Neuronal stem cell (in vitro differentiated cells): ENCODE data around the gene COX7B2.
A peak's percentile ranks its signal among the peaks of the same experiment; 100 is the strongest.

Experiments used
- DNase-seq: peaks from one replicate; pipeline ENCODE4 v3.0.0-alpha.2; 2013; ENCODE audit warnings: low spot score
- H2AFZ ChIP-seq: one replicate; pipeline ENCODE4 v1.6.1; 2013; ENCODE audit warnings: mild to moderate bottlenecking, low read length, inconsistent platforms
- H2AK5ac ChIP-seq: 2 replicates; pipeline ENCODE4 v1.6.1; 2013; ENCODE audit warnings: low read depth, mild to moderate bottlenecking, inconsistent platforms, low read length, moderate library complexity, mixed read lengths
- H2BK120ac ChIP-seq: 2 replicates; pipeline ENCODE4 v1.6.1; 2013; ENCODE audit warnings: low read depth, mild to moderate bottlenecking, inconsistent platforms, low read length, moderate library complexity, mixed read lengths
- H2BK12ac ChIP-seq: one replicate; pipeline ENCODE4 v1.6.1; 2013; ENCODE audit warnings: low read length, inconsistent platforms
- H2BK15ac ChIP-seq: 2 replicates; pipeline ENCODE4 v1.6.1; 2013; ENCODE audit warnings: mild to moderate bottlenecking, low read length, inconsistent platforms, mixed read lengths
- H2BK5ac ChIP-seq: one replicate; pipeline ENCODE4 v1.6.1; 2013; ENCODE audit warnings: inconsistent platforms, mild to moderate bottlenecking, low read length, moderate library complexity
- H3K14ac ChIP-seq: one replicate; pipeline ENCODE4 v1.6.1; 2013; ENCODE audit warnings: low read length, inconsistent platforms
- H3K18ac ChIP-seq: 2 replicates; pipeline ENCODE4 v1.6.1; 2013; ENCODE audit warnings: low read length, inconsistent platforms
- H3K23ac ChIP-seq: 2 replicates; pipeline ENCODE4 v1.6.1; 2013; ENCODE audit warnings: low read depth, mild to moderate bottlenecking, mixed read lengths, low read length, inconsistent platforms; ENCODE audit not compliant: poor library complexity
- H3K27ac ChIP-seq: replicated peaks from 3 replicates; pipeline ENCODE4 v1.5.1; 2013; ENCODE audit warnings: low read length, inconsistent platforms
- H3K27me3 ChIP-seq, 3 experiments: 2 replicates each; pipeline ENCODE4 v1.6.1; 2013; ENCODE audit warnings: low read length in 3 of 3, mild to moderate bottlenecking in 2 of 3, inconsistent platforms in 1 of 3, low read depth in 1 of 3, mixed read lengths in 1 of 3, moderate library complexity in 1 of 3; ENCODE audit not compliant: control insufficient read depth in 3 of 3, insufficient read depth in 3 of 3
- H3K36me3 ChIP-seq, 2 donors: replicated peaks in 1 of 2; 2 replicates each; pipeline ENCODE4 v1.6.1; 2013; ENCODE audit warnings: low read length in 2 of 2; ENCODE audit not compliant: control insufficient read depth in 2 of 2, insufficient read depth in 2 of 2
- H3K4ac ChIP-seq: 2 replicates; pipeline ENCODE4 v1.6.1; 2013; ENCODE audit warnings: inconsistent platforms, mild to moderate bottlenecking, low read length, moderate library complexity
- H3K4me1 ChIP-seq, 2 donors: 1 replicate in 1 of 2; 2 replicates in 1 of 2; pipeline ENCODE4 v1.6.1; 2013; ENCODE audit warnings: low read length in 2 of 2, low read depth in 1 of 2; ENCODE audit not compliant: control insufficient read depth in 2 of 2, insufficient read depth in 1 of 2
- H3K4me2 ChIP-seq: one replicate; pipeline ENCODE4 v1.6.1; 2013; ENCODE audit warnings: mild to moderate bottlenecking, low read length, inconsistent platforms; ENCODE audit not compliant: insufficient read depth, poor library complexity, severe bottlenecking
- H3K4me3 ChIP-seq, 2 donors: 2 replicates each; pipeline ENCODE4 v1.5.1; 2013; ENCODE audit warnings: low read length in 2 of 2, mild to moderate bottlenecking in 2 of 2, inconsistent platforms in 1 of 2, moderate library complexity in 1 of 2
- H3K79me1 ChIP-seq: one replicate; pipeline ENCODE4 v1.6.1; 2013; ENCODE audit warnings: low read depth, mild to moderate bottlenecking, inconsistent platforms, low read length, moderate library complexity
- H3K9ac ChIP-seq: one replicate; pipeline ENCODE4 v1.6.1; 2013; ENCODE audit warnings: mild to moderate bottlenecking, low read depth, low read length, inconsistent platforms; ENCODE audit not compliant: poor library complexity
- H3K9me3 ChIP-seq, 2 donors: replicated peaks in 1 of 2; 2 replicates each; pipeline versions ENCODE3 to v1.6.1; 2013; ENCODE audit warnings: low read length in 2 of 2, mild to moderate bottlenecking in 2 of 2, inconsistent platforms in 1 of 2, low read depth in 1 of 2, mixed read lengths in 1 of 2, moderate library complexity in 1 of 2; ENCODE audit not compliant: control insufficient read depth in 2 of 2, insufficient read depth in 1 of 2
- H4K8ac ChIP-seq: one replicate; pipeline ENCODE4 v1.6.1; 2013; ENCODE audit warnings: low read depth, mild to moderate bottlenecking, inconsistent platforms, low read length, moderate library complexity
- H4K91ac ChIP-seq: one replicate; pipeline ENCODE4 v1.6.1; 2013; ENCODE audit warnings: low read length, low read depth, mild to moderate bottlenecking, inconsistent platforms; ENCODE audit not compliant: poor library complexity
- WGBS, 2 donors: extraction: QIAGEN DNeasy Blood & Tissue Kit; methylation state at CpG; one replicate each; pipeline ENCODE4 v1.1.7; 2013; ENCODE audit warnings: missing lambda C conversion rate in 2 of 2, mixed read lengths in 1 of 2; ENCODE audit not compliant: insufficient read length in 2 of 2, insufficient replicate concordance in 1 of 2; ENCODE audit errors: extremely low coverage in 2 of 2; 5-methylcytosine and 5-hydroxymethylcytosine counted together

COX7B2 gene

DNA sequence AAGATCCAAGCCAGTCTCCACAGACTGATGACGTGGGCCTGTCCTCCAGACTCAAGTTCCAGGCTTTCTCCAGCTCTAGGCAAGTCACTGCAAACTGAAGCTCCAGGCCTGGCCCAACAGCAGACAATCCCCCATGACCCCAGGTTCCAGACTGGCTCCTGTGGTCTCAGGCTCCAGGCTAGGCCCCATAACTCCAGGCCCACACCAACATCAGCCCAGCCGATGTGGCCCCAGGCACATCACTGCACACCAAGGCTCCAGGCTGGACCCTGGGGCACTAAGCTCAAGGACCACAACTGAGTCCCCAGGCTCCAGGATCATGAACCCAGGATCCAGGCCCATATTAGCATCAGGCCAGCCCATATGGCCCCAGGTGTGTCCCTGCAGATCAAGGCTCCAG is 143.6 kb downstream of the COX7B2 start:
- Histone ChIP-seq H3K4ac (no peak overlapping the region), H4K91ac (no peak overlapping the region), H3K27me3 (no peaks in the 10 kb centered on the region), H3K27ac (no peak overlapping the region), H2AK5ac (no peak overlapping the region), H3K23ac (no peak overlapping the region), H3K36me3 (no peaks in the 10 kb centered on the region), H3K4me3 (no peak overlapping the region), H3K9ac (no peak overlapping the region), H3K9me3 (no peaks in the 10 kb centered on the region), H2BK12ac (no peak overlapping the region), H3K18ac (no peak overlapping the region), H4K8ac (no peak overlapping the region), H2BK120ac (no peak overlapping the region), H3K79me1 (no peaks in the 10 kb centered on the region), H3K4me2 (no peak overlapping the region), H2BK15ac (no peak overlapping the region), H2BK5ac (peak overlapping the region; percentile 6), H3K4me1 (no peaks in the 10 kb centered on the region), H2AFZ (no peak overlapping the region), H3K14ac (no peak overlapping the region)
- WGBS, 2 donors: no CpG with 5 or more reads among the region's 2 CpGs
- no peak for DNase-seq

DNA sequence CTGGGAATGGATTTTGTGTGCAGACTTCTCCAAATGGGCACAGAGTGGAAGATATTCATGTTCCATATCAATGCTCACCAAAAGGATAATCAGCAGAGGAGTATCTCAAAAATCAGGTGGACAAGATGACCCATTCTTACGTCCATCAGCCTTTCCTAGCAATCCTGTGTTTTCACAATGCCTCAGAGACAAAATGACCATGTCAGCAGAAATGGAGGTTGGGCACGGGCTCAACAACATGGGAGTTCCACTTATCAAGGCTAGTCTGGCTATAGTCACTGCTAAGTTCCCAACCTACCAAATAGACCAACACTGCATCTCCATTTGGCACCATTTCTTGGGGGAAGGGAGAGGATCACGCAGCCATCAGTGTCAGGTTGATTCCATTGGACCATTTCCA is 179.0 kb downstream of the COX7B2 start:
- DNase-seq: no peak
- Histone ChIP-seq H3K27me3 (no peaks in the 10 kb centered on the region), H2AK5ac (no peak overlapping the region), H3K4me3 (no peak overlapping the region), H2BK15ac (no peak overlapping the region), H3K14ac (no peak overlapping the region), H3K4ac (no peak overlapping the region), H2AFZ (no peak overlapping the region), H2BK12ac (no peak overlapping the region), H3K23ac (no peak overlapping the region), H3K4me1 (no peaks in the 10 kb centered on the region), H3K27ac (no peak overlapping the region), H3K9me3 (no peaks in the 10 kb centered on the region), H2BK120ac (no peak overlapping the region), H3K9ac (no peak overlapping the region), H3K79me1 (no peaks in the 10 kb centered on the region), H3K4me2 (no peak overlapping the region), H3K36me3 (no peaks in the 10 kb centered on the region), H4K8ac (no peak overlapping the region), H3K18ac (no peak overlapping the region), H2BK5ac (no peak overlapping the region), H4K91ac (no peak overlapping the region)
- no CpG with 5 or more reads among the region's 3 CpGs for WGBS, 2 donors

DNA sequence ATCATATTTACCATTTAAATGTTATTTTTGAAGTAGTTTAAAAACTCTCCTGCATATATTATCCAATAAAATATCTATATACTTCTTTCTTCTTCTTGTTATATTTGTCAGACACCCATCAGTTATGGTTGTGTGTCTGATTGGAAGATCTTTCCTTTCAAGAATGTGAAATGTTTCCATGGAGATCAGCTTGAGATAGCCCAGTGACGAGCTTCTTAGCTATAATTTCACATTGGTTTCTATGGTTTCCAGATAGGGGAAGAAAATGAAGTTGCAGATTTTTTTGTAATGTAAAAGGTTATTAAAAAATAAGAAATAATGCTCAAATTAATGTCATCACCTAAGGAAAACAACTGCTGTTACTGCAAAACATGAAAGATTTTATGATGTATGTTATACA is 189.0 kb downstream of the COX7B2 start:
- no peak overlapping the region for H3K4ac ChIP-seq
- H4K8ac ChIP-seq: no peak overlapping the region
- H3K4me3 ChIP-seq: no peak overlapping the region
- no peak overlapping the region for H3K9ac ChIP-seq
- no peak overlapping the region for H2BK120ac ChIP-seq
- H3K27me3 ChIP-seq: no peaks in the 10 kb centered on the region
- DNase-seq: no peak
- H2BK15ac ChIP-seq: no peak overlapping the region
- H3K14ac ChIP-seq: no peak overlapping the region
- H3K27ac ChIP-seq: no peak overlapping the region
- H3K4me1 ChIP-seq: no peaks in the 10 kb centered on the region
- H2AK5ac ChIP-seq: no peak overlapping the region
- H3K18ac ChIP-seq: no peak overlapping the region
- no peaks in the 10 kb centered on the region for H3K36me3 ChIP-seq
- no peaks in the 10 kb centered on the region for H3K9me3 ChIP-seq
- no peak overlapping the region for H2BK12ac ChIP-seq
- H4K91ac ChIP-seq: no peak overlapping the region
- H2BK5ac ChIP-seq: no peak overlapping the region
- H3K79me1 ChIP-seq: no peaks in the 10 kb centered on the region
- WGBS, 2 donors: no CpG with 5 or more reads among the region's 1 CpG
- H3K23ac ChIP-seq: no peak overlapping the region
- H2AFZ ChIP-seq: no peak overlapping the region
- no peak overlapping the region for H3K4me2 ChIP-seq

- no CpG with 5 or more reads among the region's 1 CpG for WGBS, 2 donors
- Histone ChIP-seq H3K4me2 (no peak overlapping the region), H2BK12ac (no peak overlapping the region), H3K79me1 (no peaks in the 10 kb centered on the region), H2BK15ac (no peak overlapping the region), H3K18ac (no peak overlapping the region), H3K14ac (no peak overlapping the region), H3K9ac (no peak overlapping the region), H2BK5ac (no peak overlapping the region), H3K4ac (no peak overlapping the region), H3K4me1 (no peaks in the 10 kb centered on the region), H3K36me3 (no peaks in the 10 kb centered on the region), H2AFZ (no peak overlapping the region), H4K91ac (no peak overlapping the region), H4K8ac (no peak overlapping the region), H3K9me3 (no peaks in the 10 kb centered on the region), H3K23ac (no peak overlapping the region), H2AK5ac (no peak overlapping the region), H2BK120ac (no peak overlapping the region), H3K27me3 (no peaks in the 10 kb centered on the region), H3K27ac (no peak overlapping the region), H3K4me3 (no peak overlapping the region)
- no peak for DNase-seq
Observed at GRCh38 chr4:46717950-46718349, 191.1 kb downstream of the COX7B2 start.
